ENCODE measurements around the gene SLC22A23. TPM values are rescaled to one million over a fixed set of nuclear protein-coding genes. Genes with fewer than 3 reads are reported as not detected.

Gene SLC22A23
- total RNA-seq, 1 experiment from 2014 or later: 6.8 TPM

DNA sequence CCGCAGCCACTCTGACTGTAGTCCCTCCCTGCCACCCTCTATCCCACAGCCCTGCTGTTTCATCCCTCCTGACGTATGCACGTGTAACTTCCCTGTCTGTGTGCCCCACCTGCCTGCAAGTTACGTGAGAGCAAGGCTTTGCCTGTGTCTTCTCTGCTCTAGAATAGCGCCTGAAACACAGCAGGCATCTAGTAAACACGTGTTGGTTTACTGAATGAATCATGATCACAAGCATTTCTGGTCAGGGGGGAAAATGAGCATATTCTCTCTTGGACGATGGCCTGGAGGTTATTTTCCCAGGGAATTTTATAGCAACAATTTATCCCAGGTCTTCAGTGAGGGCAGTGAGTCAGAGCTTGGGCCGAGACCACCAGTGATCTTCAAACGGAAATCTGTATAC lies 159.8 kb downstream of the SLC22A23 start:
- Histone ChIP-seq H3T11ph (ENCODE audit: low read length) (no peak overlapping the region), H3K9ac (ENCODE audit: extremely low read depth, insufficient read length, low read length) (no peak overlapping the region), H2BK5ac (ENCODE audit: insufficient read length, low read length) (no peak overlapping the region), H2BK20ac (ENCODE audit: low read depth, low read length, poor library complexity, severe bottlenecking) (no peak overlapping the region), H3K27ac (ENCODE audit: insufficient read length, low read depth, low read length) (no peak overlapping the region), H4K8ac (replicated peaks; ENCODE audit: insufficient read length, low read depth, low read length) (no peak overlapping the region), H3K4me1 (ENCODE audit: insufficient read depth, low read length) (no peaks in the 10 kb centered on the region), H2BK120ac (ENCODE audit: low read depth, low read length, poor library complexity, severe bottlenecking) (no peak overlapping the region), H2AFZ (ENCODE audit: low read length) (no peak overlapping the region), H2BK12ac (ENCODE audit: insufficient read length, low read depth, low read length) (no peak overlapping the region), H3K14ac (ENCODE audit: insufficient read depth, low read length) (no peak overlapping the region), H3K23ac (ENCODE audit: insufficient read length, low read depth, low read length) (no peak overlapping the region), H2AK5ac (ENCODE audit: insufficient read length, low read length) (no peak overlapping the region), H4K91ac (ENCODE audit: insufficient read length, low read depth, low read length) (no peak overlapping the region), H3K27me3 (ENCODE audit: insufficient read depth, low read length) (no peaks in the 10 kb centered on the region), H3K56ac (ENCODE audit: insufficient read length, low read depth, low read length) (no peak overlapping the region), H3K23me2 (ENCODE audit: insufficient read length, low read depth, low read length, poor library complexity, severe bottlenecking) (no peaks in the 10 kb centered on the region), H3K79me1 (ENCODE audit: insufficient read depth, low read depth, low read length, poor library complexity, severe bottlenecking) (no peaks in the 10 kb centered on the region), H4K20me1 (ENCODE audit: control insufficient read depth, insufficient read depth, insufficient read length) (no peaks in the 10 kb centered on the region), H2BK15ac (ENCODE audit: low read depth, low read length) (no peak overlapping the region), H3K4me2 (ENCODE audit: insufficient read depth, insufficient read length, low read length) (no peak overlapping the region), H4K5ac (ENCODE audit: insufficient read length, low read depth, low read length) (no peak overlapping the region), H3K18ac (ENCODE audit: insufficient read length, low read depth, low read length) (no peak overlapping the region), H3K4ac (ENCODE audit: low read depth, low read length) (no peak overlapping the region), H3K9me3 (ENCODE audit: control insufficient read depth, low read depth, low read length) (no peaks in the 10 kb centered on the region), H3K79me2 (ENCODE audit: insufficient read depth, low read length) (no peaks in the 10 kb centered on the region)
- Mint-ChIP-seq H3K27me3 (ENCODE audit: low read depth) (no peaks in the 10 kb centered on the region; the same call in none of the 2 replicates), H3K9me3 (no peaks in the 10 kb centered on the region), H3K36me3 (ENCODE audit: insufficient read depth in 1 of 3, low read depth in 3 of 3) (peaks cover 0 to 15% (median 0%) of the 10 kb centered on the region in 3 experiments; a peak in 3 of 7 replicates), H3K27ac (peak overlapping the region in 2 of 3 experiments; percentile 4 to 20; a peak in 2 of 7 replicates), H3K4me1 (peaks cover 15 to 16% of the 10 kb centered on the region in 2 experiments; a peak in 3 of 4 replicates), H3K4me3 (no peak overlapping the region)
- TF ChIP-seq, protein P1, sequence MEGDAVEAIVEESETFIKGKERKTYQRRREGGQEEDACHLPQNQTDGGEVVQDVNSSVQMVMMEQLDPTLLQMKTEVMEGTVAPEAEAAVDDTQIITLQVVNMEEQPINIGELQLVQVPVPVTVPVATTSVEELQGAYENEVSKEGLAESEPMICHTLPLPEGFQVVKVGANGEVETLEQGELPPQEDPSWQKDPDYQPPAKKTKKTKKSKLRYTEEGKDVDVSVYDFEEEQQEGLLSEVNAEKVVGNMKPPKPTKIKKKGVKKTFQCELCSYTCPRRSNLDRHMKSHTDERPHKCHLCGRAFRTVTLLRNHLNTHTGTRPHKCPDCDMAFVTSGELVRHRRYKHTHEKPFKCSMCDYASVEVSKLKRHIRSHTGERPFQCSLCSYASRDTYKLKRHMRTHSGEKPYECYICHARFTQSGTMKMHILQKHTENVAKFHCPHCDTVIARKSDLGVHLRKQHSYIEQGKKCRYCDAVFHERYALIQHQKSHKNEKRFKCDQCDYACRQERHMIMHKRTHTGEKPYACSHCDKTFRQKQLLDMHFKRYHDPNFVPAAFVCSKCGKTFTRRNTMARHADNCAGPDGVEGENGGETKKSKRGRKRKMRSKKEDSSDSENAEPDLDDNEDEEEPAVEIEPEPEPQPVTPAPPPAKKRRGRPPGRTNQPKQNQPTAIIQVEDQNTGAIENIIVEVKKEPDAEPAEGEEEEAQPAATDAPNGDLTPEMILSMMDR (conservative IDR thresholded peaks at IDR 0.05): no peak
- no peak for DNase-seq
- no CpG with 5 or more reads among the region's 9 CpGs for WGBS (ENCODE audit: extremely low coverage, insufficient read length, low lambda C conversion rate)
